K562 (cell line): ENCODE data around the gene GLTPD2. TPM values are rescaled to one million over a fixed set of nuclear protein-coding genes. Genes with fewer than 3 reads are reported as not detected.

ENCODE experiments used
- ATAC-seq: fragments of 200-7000 bp; cut with Tn5 transposase; 3 replicates; pipeline ENCODE4 v1.9.1; 2020; ENCODE audit warnings: moderate library complexity
- BruUV-seq: library from RNA; stranded (reverse); fragments of 400-500 nt; replicated peaks from 2 replicates; lab custom pipeline; 2021; lab: Mats Ljungman, UMichigan
- CTCF ChIA-PET: fragments of 300-600 bp; formaldehyde crosslinking; extraction: SDS; loops from one replicate; lab custom pipeline; 2021; ENCODE audit warnings: low intra/inter-chr PET ratio; lab: Yijun Ruan, JAX
- POLR2A ChIA-PET: fragments of 300-600, 350-650 bp; sonication (Branson Sonifier 250); formaldehyde crosslinking; extraction: SDS; loops from one replicate; lab custom pipeline; 2021; ENCODE audit warnings: antibody characterized with exemption, inconsistent platforms; lab: Yijun Ruan, JAX
- DNase-seq, 4 experiments: peaks; one replicate each; pipeline versions ENCODE4 v3.0.0 to v3.0.0-alpha.2; 2011 to 2018; ENCODE audit warnings: low spot score in 3 of 4, mixed read lengths in 3 of 4; ENCODE audit errors: extremely low read depth in 1 of 4
- FAIRE-seq: peaks from 2 replicates; lab custom pipeline; 2011; peaks lifted over from hg19 to GRCh38; lab: Jason Lieb, UNC
- H2AFZ ChIP-seq: 2 replicates; pipeline ENCODE4 v1.6.0; 2011; ENCODE audit warnings: low read depth, low read length, control low read depth, inconsistent platforms
- H3K27ac ChIP-seq: fragments of 200-600 bp; 3 replicates; pipeline ENCODE4 v1.8.0; 2011; ENCODE audit warnings: low read depth, mild to moderate bottlenecking, control low read depth, inconsistent platforms, low read length, moderate library complexity, mixed read lengths; ENCODE audit errors: extremely low read depth
- H3K27me3 ChIP-seq, 2 experiments: fragments of 300-600 bp in 1 of 2; 2 replicates in 1 of 2; 3 replicates in 1 of 2; pipeline versions ENCODE4 v1.6.0 to v1.8.0; 2011; ENCODE audit warnings: inconsistent platforms in 2 of 2, low read length in 2 of 2, mild to moderate bottlenecking in 1 of 2, mixed read lengths in 1 of 2, moderate library complexity in 1 of 2; ENCODE audit not compliant: control insufficient read depth in 2 of 2, insufficient read depth in 2 of 2
- H3K36me3 ChIP-seq: fragments of 300-600 bp; 3 replicates; pipeline ENCODE4 v1.8.0; 2011; ENCODE audit warnings: mild to moderate bottlenecking, low read length, inconsistent platforms; ENCODE audit not compliant: control insufficient read depth, insufficient read depth
- H3K4me1 ChIP-seq, 2 experiments: fragments of 200-600 bp in 1 of 2; replicated peaks in 1 of 2; 2 replicates in 1 of 2; 3 replicates in 1 of 2; pipeline versions ENCODE4 v1.5.1 to v1.8.0; 2011; ENCODE audit warnings: inconsistent platforms in 2 of 2, low read length in 2 of 2, mild to moderate bottlenecking in 1 of 2, mixed read lengths in 1 of 2, moderate library complexity in 1 of 2; ENCODE audit not compliant: control insufficient read depth in 2 of 2, insufficient read depth in 2 of 2
- H3K4me2 ChIP-seq: 2 replicates; pipeline ENCODE4 v1.6.1; 2011; ENCODE audit warnings: low read length, control low read depth, inconsistent platforms, mixed read lengths; ENCODE audit not compliant: insufficient read depth
- H3K4me3 ChIP-seq: fragments of 200-600 bp; sonication (generic), shearing (Covaris generic); 2 replicates; pipeline ENCODE4 v1.5.1; 2016; ENCODE audit warnings: control low read depth, inconsistent platforms
- H3K79me2 ChIP-seq: fragments of 200-600 bp; 3 replicates; pipeline ENCODE4 v1.8.0; 2011; ENCODE audit warnings: low read length, inconsistent platforms; ENCODE audit not compliant: control insufficient read depth, insufficient read depth
- H3K9ac ChIP-seq, 2 experiments: 2 replicates each; pipeline versions ENCODE4 v1.6.0 to v1.6.1; 2011; ENCODE audit warnings: low read depth in 2 of 2, low read length in 2 of 2, control low read depth in 1 of 2, inconsistent platforms in 1 of 2, mild to moderate bottlenecking in 1 of 2, mixed read lengths in 1 of 2; ENCODE audit not compliant: insufficient read depth in 1 of 2
- H3K9me1 ChIP-seq: one replicate; pipeline ENCODE4 v1.6.0; 2011; ENCODE audit warnings: inconsistent platforms, mild to moderate bottlenecking, low read length, moderate library complexity; ENCODE audit not compliant: control insufficient read depth, insufficient read depth
- H3K9me3 ChIP-seq: replicated peaks from 2 replicates; pipeline ENCODE4 v1.5.1; 2011; ENCODE audit warnings: low read depth, low read length, inconsistent platforms; ENCODE audit not compliant: control insufficient read depth, insufficient read depth
- H4K20me1 ChIP-seq: replicated peaks from 2 replicates; pipeline ENCODE4 v1.6.1; 2011; ENCODE audit warnings: low read length, inconsistent platforms, mixed read lengths; ENCODE audit not compliant: control insufficient read depth, insufficient read depth
- FOS ChIP-seq: IDR thresholded peaks from 3 replicates; pipeline ENCODE4 v1.6.1; 2011; ENCODE audit not compliant: insufficient read length; ENCODE audit errors: extremely low read depth
- MEIS2 ChIP-seq: fragments of 450-650 bp; IDR thresholded peaks from 2 replicates; pipeline ENCODE4 v1.6.1; 2014; ENCODE audit warnings: mild to moderate bottlenecking; ENCODE audit not compliant: partially characterized antibody
- WGBS: fragments of 100-300 bp; shearing (Covaris generic); methylation state at CpG from one replicate; pipeline ENCODE4 v1.1.6; 2016; ENCODE audit warnings: low coverage, mixed read lengths; ENCODE audit not compliant: insufficient coverage; ENCODE audit errors: missing lambda C conversion rate; 5-methylcytosine and 5-hydroxymethylcytosine counted together
- in situ Hi-C: fragments of 300-500 bp; cut with MboI; formaldehyde crosslinking; loops from 4 replicates; pipeline ENCODE4 v1.15.0; 2018; ENCODE audit warnings: inconsistent platforms, mixed read lengths
- intact Hi-C: fragments of 100-400 bp; cut with micrococcal nuclease; formaldehyde crosslinking; loops from 2 replicates; pipeline ENCODE4 v1.14.2; 2022
- polyA plus RNA-seq, 8 experiments: library from polyadenylated mRNA; depleted of rRNA in 4 of 8; stranded (reverse) in 5 of 8; unstranded in 3 of 8; fragments of >200 nt; fragmentation: Nextera tagmentation in 2 of 8; fragmentation: Illumina TruSeq in 1 of 8; extraction: Ambion mirVana in 2 of 8; extraction: Trizol in 1 of 8; gene quantifications; 2 replicates each; pipeline versions ENCODE4 v1.2.1 to v1.2.3, GENCODE V29; 2011 to 2014; ENCODE audit warnings: inconsistent platforms in 1 of 8, missing spikeins in 1 of 8
- total RNA-seq, 7 experiments: library from RNA; depleted of rRNA in 6 of 7; stranded (reverse); fragments of >200 nt in 6 of 7; fragmentation: Illumina TruSeq in 2 of 7; extraction: Trizol in 2 of 7; gene quantifications; 2 replicates each; pipeline versions ENCODE4 v1.2.1 to v1.2.3, GENCODE V29; 2011 to 2021; ENCODE audit warnings: low replicate concordance in 1 of 7
- TF ChIP-seq, protein P1 (sequence below), 2 experiments: IDR thresholded peaks in 1 of 2; conservative IDR thresholded peaks in 1 of 2; 2 replicates each; pipeline ENCODE4 v1.6.1; 2016; ENCODE audit warnings: low read depth in 2 of 2, mild to moderate bottlenecking in 1 of 2, missing compliant biosample characterization in 1 of 2, missing genetic modification characterization in 1 of 2, moderate library complexity in 1 of 2

Gene GLTPD2
- total and polyA plus RNA-seq, 9 of the 15 experiments (the other 6 are each of a cell fraction or from before 2014, with no cell fraction given) = not detected

DNA sequence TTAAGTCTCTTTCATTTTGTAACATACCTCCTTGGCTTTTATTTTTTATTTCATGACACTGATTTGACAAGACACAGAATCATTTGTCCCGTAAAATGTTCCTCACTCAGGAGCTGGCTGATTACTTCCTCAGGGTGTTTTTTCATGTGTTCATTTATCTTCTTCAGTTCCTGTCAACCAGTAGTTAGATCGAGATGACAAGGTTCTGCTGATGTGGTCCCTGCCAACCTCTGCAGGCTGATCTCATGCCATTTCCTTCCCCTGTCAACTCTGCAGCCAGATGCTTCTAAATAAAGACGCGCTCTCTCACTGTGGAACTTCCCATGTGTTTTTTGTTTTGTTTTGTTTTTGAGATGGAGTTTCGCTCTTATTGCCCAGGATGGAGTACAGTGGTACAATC is 40.9 kb upstream of the GLTPD2 start:
- peaks cover 12 to 23% of the 10 kb centered on the region in 2 experiments; a peak in 3 of 5 replicates for H3K27me3 ChIP-seq
- H3K36me3 ChIP-seq = no peaks in the 10 kb centered on the region
- no peaks in the 10 kb centered on the region for H3K9me1 ChIP-seq
- intact Hi-C loops (no loop called here), in situ Hi-C loops (no loop called here)
- no TSS peak for BruUV-seq
- no peak overlapping the region for H3K27ac ChIP-seq
- no peaks in the 10 kb centered on the region for H3K9me3 ChIP-seq
- ATAC-seq (no peak), DNase-seq (no peak), FAIRE-seq (no peak)
- no peak overlapping the region for H3K4me3 ChIP-seq
- TF ChIP-seq, protein P1, sequence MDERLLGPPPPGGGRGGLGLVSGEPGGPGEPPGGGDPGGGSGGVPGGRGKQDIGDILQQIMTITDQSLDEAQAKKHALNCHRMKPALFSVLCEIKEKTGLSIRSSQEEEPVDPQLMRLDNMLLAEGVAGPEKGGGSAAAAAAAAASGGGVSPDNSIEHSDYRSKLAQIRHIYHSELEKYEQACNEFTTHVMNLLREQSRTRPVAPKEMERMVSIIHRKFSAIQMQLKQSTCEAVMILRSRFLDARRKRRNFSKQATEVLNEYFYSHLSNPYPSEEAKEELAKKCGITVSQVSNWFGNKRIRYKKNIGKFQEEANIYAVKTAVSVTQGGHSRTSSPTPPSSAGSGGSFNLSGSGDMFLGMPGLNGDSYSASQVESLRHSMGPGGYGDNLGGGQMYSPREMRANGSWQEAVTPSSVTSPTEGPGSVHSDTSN (CRISPR knock-in tag; IDR thresholded peaks at IDR 0.05; ENCODE audit: low read depth) = no peak
- TF ChIP-seq, protein P1 (tag; conservative IDR thresholded peaks at IDR 0.05; ENCODE audit: low read depth) = peak; percentile 54
- peak; percentile 30 for TF ChIP-seq MEIS2
- TF ChIP-seq FOS = no peak
- no peaks in the 10 kb centered on the region for H4K20me1 ChIP-seq
- no peak overlapping the region for H3K9ac ChIP-seq
- no peak overlapping the region for H2AFZ ChIP-seq
- no peak overlapping the region for H3K4me2 ChIP-seq
- WGBS = 22% methylated on average over 5 of the region's 5 CpGs
- peaks cover 0 to 9% of the 10 kb centered on the region in 2 experiments; a peak in 2 of 5 replicates for H3K4me1 ChIP-seq
- ChIA-PET POLR2A (no interaction called here), CTCF (no interaction called here)
- no peaks in the 10 kb centered on the region for H3K79me2 ChIP-seq
